MG63 (cell line): Measurements from ENCODE around the gene AKAP6. TPM values are rescaled to one million over a fixed set of nuclear protein-coding genes. Genes with fewer than 3 reads are reported as not detected.
A peak's percentile ranks its signal among the peaks of the same experiment; 100 is the strongest.

Experiments
- DNase-seq: peaks from one replicate; pipeline ENCODE4 v3.0.0-alpha.2; 2020
- H3K27me3 ChIP-seq: fragments of 250-450 bp; sonication (Bioruptor Pico); 2 replicates; pipeline ENCODE4 v1.5.1; 2020; ENCODE audit warnings: mild to moderate bottlenecking, moderate library complexity
- H3K36me3 ChIP-seq: fragments of 250-450 bp; sonication (Bioruptor Pico); 2 replicates; pipeline ENCODE4 v1.5.1; 2020; ENCODE audit warnings: mild to moderate bottlenecking, moderate library complexity
- H3K4me3 ChIP-seq: fragments of 250-450 bp; sonication (Bioruptor Pico); 2 replicates; pipeline ENCODE4 v1.5.1; 2020; ENCODE audit warnings: mild to moderate bottlenecking, moderate library complexity
- H3K9me3 ChIP-seq: fragments of 250-450 bp; sonication (Bioruptor Pico); 2 replicates; pipeline ENCODE4 v1.5.1; 2020; ENCODE audit warnings: mild to moderate bottlenecking, moderate library complexity
- total RNA-seq: library from RNA; depleted of rRNA; stranded (reverse); fragments of >200 nt; shearing (Covaris generic); gene quantifications from 2 replicates; pipeline ENCODE4 v1.2.3, GENCODE V29; 2014; ENCODE audit warnings: low replicate concordance

The AKAP6 gene
- total RNA-seq, 1 experiment from 2014 or later, result 1.7 TPM

DNA sequence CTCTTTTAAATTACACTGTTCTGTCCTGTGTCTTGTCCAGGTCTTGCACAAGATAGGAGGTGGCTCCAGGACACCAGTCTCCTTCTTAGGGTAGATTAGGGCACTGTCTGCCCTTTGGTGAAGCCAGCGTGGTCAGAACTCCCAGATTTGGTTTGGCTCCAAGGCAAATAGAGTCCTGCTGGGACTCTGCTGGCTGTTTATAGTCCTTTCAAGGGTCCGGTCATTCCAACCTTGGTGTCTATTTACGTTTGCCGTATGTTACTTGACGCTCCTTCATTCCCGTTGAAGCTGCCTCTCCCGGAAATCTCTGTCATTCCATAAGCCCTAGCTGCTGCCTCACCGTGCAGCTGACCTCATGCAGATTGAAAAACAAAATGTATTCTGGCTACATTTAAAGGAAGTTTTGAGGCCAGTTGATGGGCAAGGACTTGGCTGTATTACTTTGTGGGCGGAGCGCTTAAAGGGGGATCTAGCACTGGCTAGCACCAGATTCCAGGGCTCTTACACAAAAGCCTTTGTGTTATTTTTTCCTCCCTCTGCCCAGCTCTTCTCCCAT is 180.6 kb downstream of the AKAP6 start:
- no peaks in the 10 kb centered on the region for H3K36me3 ChIP-seq
- no peak overlapping the region for H3K4me3 ChIP-seq
- DNase-seq, result peak; percentile 89
- no peaks in the 10 kb centered on the region for H3K27me3 ChIP-seq
- H3K9me3 ChIP-seq, result no peaks in the 10 kb centered on the region

DNA sequence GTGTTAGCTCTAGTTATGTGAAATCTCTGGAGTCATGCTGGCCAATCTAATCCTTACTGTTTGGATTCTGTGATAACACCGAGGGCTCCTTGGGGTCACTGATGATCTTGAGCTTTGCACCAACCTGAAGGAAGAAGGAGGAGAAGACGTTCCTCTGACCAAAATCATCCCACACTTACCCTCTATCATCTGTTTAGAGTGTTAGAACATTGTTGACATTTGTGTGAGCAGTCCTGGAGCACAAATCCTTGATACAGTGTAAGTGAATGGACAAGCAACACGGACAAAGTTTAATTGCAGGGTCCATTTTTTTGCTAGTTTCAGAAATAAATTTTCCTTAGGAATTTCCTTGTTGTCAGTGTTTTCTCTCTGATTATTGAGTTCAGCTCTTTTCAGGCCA is 181.7 kb downstream of the AKAP6 start:
- no peaks in the 10 kb centered on the region for H3K9me3 ChIP-seq
- DNase-seq, result no peak
- no peaks in the 10 kb centered on the region for H3K27me3 ChIP-seq
- H3K36me3 ChIP-seq, result no peaks in the 10 kb centered on the region
- no peak overlapping the region for H3K4me3 ChIP-seq

DNA sequence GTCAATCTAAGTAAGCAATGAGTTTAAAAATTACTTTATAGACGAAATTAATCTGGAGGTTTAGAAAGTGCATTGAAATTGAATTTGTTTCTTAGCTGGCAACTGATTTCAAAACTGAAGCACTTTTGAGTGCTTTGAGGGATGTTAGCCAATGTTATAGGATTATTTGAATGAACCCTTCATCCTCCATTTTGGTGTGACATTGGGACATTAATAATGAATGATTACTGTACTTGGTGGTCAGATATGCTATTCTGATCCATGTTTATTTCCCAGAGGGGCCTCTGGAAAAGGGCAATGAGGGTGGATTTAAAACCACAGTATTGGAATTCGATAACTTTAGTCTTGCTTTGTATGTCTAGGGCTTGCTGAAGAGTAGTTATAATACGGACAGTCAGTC is 183.2 kb downstream of the AKAP6 start:
- DNase-seq, result no peak
- no peaks in the 10 kb centered on the region for H3K27me3 ChIP-seq
- no peaks in the 10 kb centered on the region for H3K36me3 ChIP-seq
- H3K9me3 ChIP-seq, result no peaks in the 10 kb centered on the region
- H3K4me3 ChIP-seq, result no peak overlapping the region

DNA sequence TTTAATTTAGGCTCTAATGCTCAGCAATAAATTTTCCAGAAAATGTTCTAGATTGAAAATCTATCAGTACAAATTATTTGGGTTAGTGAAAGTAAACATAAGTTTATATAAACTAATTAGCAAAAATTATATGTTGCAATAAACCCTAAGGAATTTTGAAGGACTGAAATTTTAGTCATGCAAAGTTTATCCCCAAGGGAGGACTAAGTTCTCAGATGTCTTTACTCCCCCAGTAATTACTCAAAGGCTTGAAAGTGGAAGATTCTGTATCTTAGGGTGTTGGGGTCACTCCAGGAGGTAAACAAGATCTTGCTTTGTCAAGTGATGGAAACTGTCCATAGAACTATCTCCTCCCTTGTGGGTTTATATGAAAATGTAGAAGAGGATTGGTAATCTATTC is 183.7 kb downstream of the AKAP6 start:
- Histone ChIP-seq H3K4me3 (no peak overlapping the region), H3K9me3 (no peaks in the 10 kb centered on the region), H3K27me3 (no peaks in the 10 kb centered on the region), H3K36me3 (no peaks in the 10 kb centered on the region)
- no peak for DNase-seq

DNA sequence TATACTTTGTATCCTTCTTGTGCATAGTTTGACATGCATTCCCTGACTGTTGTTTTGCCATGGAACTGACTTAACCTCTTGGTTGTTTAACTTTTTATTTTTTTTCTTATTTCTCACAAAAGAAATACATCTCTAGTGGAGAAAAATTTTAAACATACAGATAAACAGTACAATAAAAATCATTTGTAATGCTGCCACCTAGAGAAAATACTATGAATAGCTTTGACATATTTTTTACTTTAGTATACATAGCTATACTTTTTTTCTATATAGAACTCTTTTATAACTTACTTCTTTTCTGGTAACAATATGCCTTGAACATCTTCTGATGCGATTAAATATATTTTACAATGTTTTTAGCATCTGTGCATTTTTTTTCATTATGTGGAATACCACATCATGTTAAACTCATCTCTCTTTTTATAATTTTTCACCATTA is 184.5 kb downstream of the AKAP6 start:
- H3K36me3 ChIP-seq, result no peaks in the 10 kb centered on the region
- H3K4me3 ChIP-seq, result no peak overlapping the region
- no peaks in the 10 kb centered on the region for H3K27me3 ChIP-seq
- no peak for DNase-seq
- H3K9me3 ChIP-seq, result no peaks in the 10 kb centered on the region

GRCh38 chr14:32514236-32514635 is 185.1 kb downstream of the AKAP6 start:
- DNase-seq, result no peak
- no peak overlapping the region for H3K4me3 ChIP-seq
- H3K36me3 ChIP-seq, result no peaks in the 10 kb centered on the region
- no peaks in the 10 kb centered on the region for H3K9me3 ChIP-seq
- no peaks in the 10 kb centered on the region for H3K27me3 ChIP-seq

GRCh38 chr14:32514681-32515080 is 185.6 kb downstream of the AKAP6 start:
- H3K36me3 ChIP-seq, result no peaks in the 10 kb centered on the region
- H3K27me3 ChIP-seq, result no peaks in the 10 kb centered on the region
- H3K4me3 ChIP-seq, result no peak overlapping the region
- DNase-seq, result no peak
- H3K9me3 ChIP-seq, result no peaks in the 10 kb centered on the region

DNA sequence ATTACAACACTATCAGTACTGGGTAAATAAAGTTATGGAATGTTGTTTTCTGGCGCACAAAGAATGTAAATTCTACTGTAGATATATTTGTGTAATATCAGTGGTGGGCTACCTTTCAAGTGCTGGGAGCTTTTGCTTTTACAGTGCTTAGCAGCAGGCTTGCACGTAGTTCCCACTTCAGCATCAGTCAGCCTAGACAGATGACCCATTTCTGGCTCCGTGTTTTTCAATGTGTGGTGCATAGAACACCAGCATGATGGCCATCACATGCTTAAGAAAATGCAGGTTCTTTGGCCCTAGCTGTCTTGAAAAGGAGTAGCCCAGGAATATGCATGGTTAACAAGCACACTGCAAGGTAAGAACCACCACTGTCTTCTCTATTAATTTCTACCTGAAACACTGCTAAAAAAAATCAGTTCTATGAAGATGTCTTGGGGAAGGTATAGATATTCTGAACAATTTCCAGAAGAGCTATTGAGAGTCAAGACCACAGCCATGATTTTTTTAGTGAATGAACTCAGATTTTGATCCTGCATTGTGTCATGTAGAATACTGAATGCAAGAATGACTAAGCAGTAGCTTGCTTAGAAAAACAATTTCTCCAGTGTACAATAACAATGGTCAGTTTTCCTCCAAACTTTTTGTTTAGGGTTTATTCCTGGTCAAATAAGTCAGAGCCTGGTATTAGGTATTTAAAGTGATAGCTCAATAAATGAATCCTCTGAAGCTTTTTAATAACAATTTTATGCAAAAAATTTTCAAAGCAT is 195.7 kb downstream of the AKAP6 start:
- no peak for DNase-seq
- Histone ChIP-seq H3K27me3 (no peaks in the 10 kb centered on the region), H3K4me3 (no peak overlapping the region)

GRCh38 chr14:32525591-32525990 is 196.5 kb downstream of the AKAP6 start:
- DNase-seq, result no peak
- Histone ChIP-seq H3K36me3 (no peaks in the 10 kb centered on the region), H3K27me3 (no peaks in the 10 kb centered on the region), H3K9me3 (no peaks in the 10 kb centered on the region), H3K4me3 (no peak overlapping the region)

More for the DNA sequence above, 195.7 kb downstream of the AKAP6 start:
- Histone ChIP-seq H3K36me3 (no peaks in the 10 kb centered on the region), H3K9me3 (no peaks in the 10 kb centered on the region)

DNA sequence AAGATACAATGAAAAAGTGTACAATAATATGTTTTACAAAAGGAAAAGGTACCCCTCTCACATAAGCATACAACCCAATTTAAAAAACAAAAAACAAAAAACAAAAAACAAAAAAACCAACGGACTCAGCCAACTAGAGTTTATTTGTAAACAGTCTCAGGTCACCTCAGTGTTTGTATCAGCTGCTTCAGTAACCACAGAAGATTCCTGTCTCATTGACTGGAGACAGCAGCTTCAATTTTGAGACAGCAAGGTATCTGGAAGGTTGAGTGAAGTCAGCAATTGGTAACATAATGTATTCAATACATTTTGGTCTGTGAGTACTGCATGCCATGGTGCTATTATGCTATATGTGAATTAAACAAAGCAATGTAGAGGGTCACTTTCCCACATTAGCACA is 201.7 kb downstream of the AKAP6 start:
- H3K9me3 ChIP-seq, result no peaks in the 10 kb centered on the region
- H3K4me3 ChIP-seq, result no peak overlapping the region

DNA sequence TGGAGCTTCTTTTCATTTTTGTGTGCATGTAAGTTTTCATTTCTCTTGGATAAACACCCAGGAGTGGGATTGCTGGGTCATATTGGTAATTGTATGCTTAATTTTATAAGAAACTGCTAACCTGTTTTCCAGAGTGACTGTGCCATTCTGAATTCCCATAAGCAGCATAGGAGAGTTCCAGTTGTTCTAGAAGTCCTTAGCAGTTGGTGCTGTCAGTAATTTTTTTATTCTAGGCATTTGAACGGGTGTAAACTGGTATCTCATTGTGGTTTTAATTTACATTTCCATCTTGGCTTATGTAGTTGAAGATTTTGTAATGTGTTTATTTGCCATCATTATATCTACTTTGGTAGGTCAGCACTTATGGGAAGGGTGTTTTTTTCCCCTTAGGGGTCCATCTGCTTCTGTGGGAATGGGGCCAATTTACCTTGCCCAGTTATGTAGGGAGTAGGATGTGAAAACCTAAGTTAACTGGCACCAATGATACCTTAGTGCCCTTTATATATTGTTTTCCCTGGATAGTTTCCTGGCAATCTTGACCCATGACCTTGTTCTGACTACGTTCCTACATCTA is 202.9 kb downstream of the AKAP6 start:
- Histone ChIP-seq H3K36me3 (no peaks in the 10 kb centered on the region), H3K4me3 (no peak overlapping the region), H3K9me3 (no peaks in the 10 kb centered on the region), H3K27me3 (no peaks in the 10 kb centered on the region)
- no peak for DNase-seq

More for the DNA sequence above, 201.7 kb downstream of the AKAP6 start:
- H3K36me3 ChIP-seq, result no peaks in the 10 kb centered on the region
- no peak for DNase-seq
- no peaks in the 10 kb centered on the region for H3K27me3 ChIP-seq

DNA sequence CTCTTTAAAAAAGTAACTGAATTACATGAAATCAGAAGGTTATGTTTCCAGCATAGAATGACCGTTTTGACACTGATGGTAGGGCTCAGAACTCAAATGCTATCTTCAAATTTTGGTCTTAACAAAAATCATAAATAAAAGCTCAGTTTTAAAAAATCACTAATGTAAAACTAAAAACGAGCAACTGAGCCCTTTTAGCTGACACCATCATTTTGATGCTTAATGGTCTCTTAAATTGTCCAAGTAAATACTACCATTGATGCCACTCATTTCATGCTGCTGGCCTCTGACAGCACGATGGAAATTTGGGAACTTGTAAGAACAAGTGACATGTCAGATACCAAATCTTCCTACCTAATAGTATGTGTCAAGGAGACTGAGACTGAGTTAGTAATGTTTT is 205.0 kb downstream of the AKAP6 start:
- DNase-seq, result no peak
- no peaks in the 10 kb centered on the region for H3K9me3 ChIP-seq

DNA sequence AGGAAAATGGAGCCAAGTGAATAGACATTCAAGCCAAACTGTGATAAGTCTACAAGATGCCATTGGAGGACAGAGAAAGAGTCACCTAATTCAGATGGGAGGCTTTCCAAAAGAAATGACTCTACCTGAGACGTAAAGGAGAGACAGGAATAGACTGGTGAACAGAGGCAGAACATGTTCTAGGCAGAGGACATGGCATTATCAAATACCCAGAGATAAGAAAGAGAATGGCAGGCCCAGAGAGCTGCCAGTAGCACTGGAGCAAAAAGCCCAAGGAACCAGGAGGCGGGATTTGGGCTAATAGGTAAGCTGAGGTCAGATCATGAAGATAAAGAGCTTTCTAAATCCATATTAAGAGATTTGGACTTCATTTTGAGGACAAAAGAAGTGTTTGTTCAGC is 207.1 kb downstream of the AKAP6 start:
- Histone ChIP-seq H3K9me3 (no peaks in the 10 kb centered on the region), H3K36me3 (no peaks in the 10 kb centered on the region), H3K27me3 (no peaks in the 10 kb centered on the region), H3K4me3 (no peak overlapping the region)
- DNase-seq, result no peak

More for the DNA sequence above, 205.0 kb downstream of the AKAP6 start:
- Histone ChIP-seq H3K4me3 (no peak overlapping the region), H3K27me3 (no peaks in the 10 kb centered on the region), H3K36me3 (no peaks in the 10 kb centered on the region)

- DNase-seq, result no peak
- Histone ChIP-seq H3K4me3 (no peak overlapping the region), H3K9me3 (no peaks in the 10 kb centered on the region), H3K36me3 (no peaks in the 10 kb centered on the region), H3K27me3 (no peaks in the 10 kb centered on the region)
Measured at GRCh38 chr14:32537166-32537565, 208.1 kb downstream of the AKAP6 start.

DNA sequence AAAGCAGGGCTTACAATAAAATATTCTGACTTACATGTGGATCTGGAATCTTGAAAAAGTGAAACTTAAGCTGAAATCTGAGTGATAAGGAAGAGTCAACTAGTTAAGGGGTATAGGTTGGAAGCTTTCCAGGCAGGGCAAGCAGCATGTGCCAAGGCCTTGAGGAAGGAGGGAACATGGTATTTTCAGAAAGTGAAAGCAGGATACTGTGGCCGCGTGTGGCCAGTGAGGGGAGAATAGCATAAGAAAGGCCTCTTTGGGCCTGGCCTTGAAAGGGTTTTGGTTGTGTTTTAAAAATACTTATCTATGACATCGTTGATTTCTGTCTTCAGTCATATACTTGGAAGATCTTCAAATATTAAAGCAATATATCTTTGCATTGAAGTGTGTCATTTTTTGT is 213.4 kb downstream of the AKAP6 start:
- Histone ChIP-seq H3K27me3 (no peaks in the 10 kb centered on the region), H3K4me3 (no peak overlapping the region), H3K9me3 (no peaks in the 10 kb centered on the region), H3K36me3 (no peaks in the 10 kb centered on the region)
- no peak for DNase-seq

DNA sequence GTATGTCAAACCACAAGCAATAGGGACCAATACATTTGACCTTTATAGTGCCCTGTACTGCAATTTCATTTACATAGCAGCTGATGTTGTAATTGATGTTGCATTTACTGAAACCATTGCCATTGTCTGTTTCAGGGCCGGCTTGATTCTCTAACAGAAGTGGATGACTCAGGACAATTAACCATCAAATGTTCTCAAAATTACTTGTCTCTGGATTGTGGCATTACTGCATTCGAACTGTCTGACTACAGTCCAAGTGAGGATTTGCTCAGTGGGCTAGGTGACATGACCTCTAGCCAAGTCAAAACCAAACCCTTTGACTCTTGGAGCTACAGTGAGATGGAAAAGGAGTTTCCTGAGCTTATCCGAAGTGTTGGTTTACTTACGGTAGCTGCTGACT is 216.0 kb downstream of the AKAP6 start:
- no peak for DNase-seq
- no peaks in the 10 kb centered on the region for H3K9me3 ChIP-seq
- H3K36me3 ChIP-seq, result no peaks in the 10 kb centered on the region
- H3K27me3 ChIP-seq, result no peaks in the 10 kb centered on the region
- H3K4me3 ChIP-seq, result no peak overlapping the region

DNA sequence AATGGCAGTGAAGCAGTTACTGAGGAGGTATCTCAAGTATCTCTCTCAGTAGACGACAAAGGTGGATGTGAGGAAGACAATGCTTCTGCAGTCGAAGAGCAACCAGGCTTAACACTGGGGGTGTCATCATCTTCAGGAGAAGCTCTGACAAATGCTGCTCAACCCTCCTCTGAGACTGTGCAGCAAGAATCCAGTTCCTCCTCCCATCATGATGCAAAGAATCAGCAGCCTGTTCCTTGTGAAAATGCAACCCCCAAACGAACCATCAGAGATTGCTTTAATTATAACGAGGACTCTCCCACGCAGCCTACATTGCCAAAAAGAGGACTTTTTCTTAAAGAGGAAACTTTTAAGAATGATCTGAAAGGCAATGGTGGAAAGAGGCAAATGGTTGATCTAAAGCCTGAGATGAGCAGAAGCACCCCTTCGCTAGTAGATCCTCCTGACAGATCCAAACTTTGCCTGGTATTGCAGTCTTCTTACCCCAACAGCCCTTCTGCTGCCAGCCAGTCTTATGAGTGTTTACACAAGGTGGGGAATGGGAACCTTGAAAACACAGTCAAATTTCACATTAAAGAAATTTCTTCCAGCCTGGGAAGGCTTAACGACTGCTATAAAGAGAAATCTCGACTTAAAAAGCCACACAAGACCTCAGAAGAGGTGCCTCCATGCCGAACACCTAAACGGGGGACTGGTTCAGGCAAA is 216.6 kb downstream of the AKAP6 start:
- H3K9me3 ChIP-seq, result no peaks in the 10 kb centered on the region
- no peak for DNase-seq
- H3K4me3 ChIP-seq, result no peak overlapping the region
- no peaks in the 10 kb centered on the region for H3K36me3 ChIP-seq
- no peaks in the 10 kb centered on the region for H3K27me3 ChIP-seq
